Gastroesophageal sphincter (tissue), 4 donors: Measurements from ENCODE around the gene TELO2. TPM values are rescaled to one million over a fixed set of nuclear protein-coding genes. Genes with fewer than 3 reads are reported as not detected.

Experiments used
- ATAC-seq: fragments of 150-250 bp; one replicate; pipeline ENCODE4 v1.9.1; 2016; ENCODE audit warnings: mild to moderate bottlenecking, moderate library complexity
- H3K27ac ChIP-seq, 4 donors: fragments of 200-600 bp; sonication (generic) in 3 of 4; 1 replicate in 3 of 4; 2 replicates in 1 of 4; pipeline ENCODE4 v1.5.1; 2016 to 2019
- H3K27me3 ChIP-seq: fragments of 200-600 bp; sonication (generic); one replicate; pipeline ENCODE4 v1.5.1; 2019
- H3K36me3 ChIP-seq, 2 donors: fragments of 200-600 bp; sonication (generic); one replicate each; pipeline ENCODE4 v1.5.1; 2019; ENCODE audit warnings: control low read depth in 1 of 2
- H3K4me1 ChIP-seq, 3 donors: fragments of 200-600 bp; sonication (generic); 1 replicate in 2 of 3; 2 replicates in 1 of 3; pipeline ENCODE4 v1.5.1; 2016 to 2019; ENCODE audit warnings: control low read depth in 2 of 3
- H3K4me3 ChIP-seq, 2 donors: fragments of 200-600 bp; sonication (generic); one replicate each; pipeline ENCODE4 v1.5.1; 2019; ENCODE audit warnings: mild to moderate bottlenecking in 1 of 2, moderate library complexity in 1 of 2
- H3K9me3 ChIP-seq, 3 donors: fragments of 200-600 bp; sonication (generic); one replicate each; pipeline ENCODE4 v1.5.1; 2017 to 2019; ENCODE audit warnings: control low read depth in 2 of 3
- CTCF ChIP-seq, 4 experiments: fragments of 200-600 bp in 2 of 4; fragments of 450-650 bp in 2 of 4; sonication (generic) in 1 of 4; IDR thresholded peaks; one replicate each; pipeline ENCODE4 v1.5.1; 2017 to 2019; ENCODE audit warnings: antibody characterized with exemption in 4 of 4, mild to moderate bottlenecking in 2 of 4, moderate library complexity in 2 of 4
- EP300 ChIP-seq: sonication (generic); formaldehyde crosslinking; IDR thresholded peaks from one replicate; pipeline ENCODE4 v1.6.1; 2017; ENCODE audit warnings: antibody characterized with exemption, mild to moderate bottlenecking
- POLR2A ChIP-seq, 2 donors: fragments of 450-650 bp; IDR thresholded peaks; one replicate each; pipeline ENCODE4 v1.6.1; 2017; ENCODE audit warnings: antibody characterized with exemption in 2 of 2, mild to moderate bottlenecking in 2 of 2, moderate library complexity in 1 of 2
- POLR2AphosphoS5 ChIP-seq: sonication (generic); formaldehyde crosslinking; IDR thresholded peaks from one replicate; pipeline ENCODE4 v1.6.1; 2017; ENCODE audit warnings: antibody characterized with exemption
- WGBS, 2 donors: methylation state at CpG; one replicate each; pipeline ENCODE4 v1.1.5; 2018; ENCODE audit warnings: low coverage in 1 of 2; 5-methylcytosine and 5-hydroxymethylcytosine counted together
- total RNA-seq, 4 donors: library from RNA; depleted of rRNA; stranded (reverse); fragments of >200 nt; gene quantifications; one replicate each; pipeline ENCODE4 v1.1.0, GENCODE V29; 2016

Gene TELO2
- total RNA-seq, 4 donors from 2014 or later = 10.9 to 33.9 (median 20.8) TPM

- peaks cover 0 to 60% of the 10 kb centered on the region in 2 donors for H3K36me3 ChIP-seq
- no peaks in the 10 kb centered on the region for H3K9me3 ChIP-seq
- H3K27me3 ChIP-seq = no peaks in the 10 kb centered on the region
- no peak for ATAC-seq
- TF ChIP-seq EP300 = no peak
- TF ChIP-seq CTCF (IDR thresholded peaks at IDR 0.05) = no peak
- no peak for TF ChIP-seq POLR2A (IDR thresholded peaks at IDR 0.05)
- no peak for TF ChIP-seq POLR2AphosphoS5
- peak overlapping the region in 1 of 4 donors; percentile 81 for H3K27ac ChIP-seq
- H3K4me3 ChIP-seq = no peak overlapping the region
- WGBS, 2 donors = 93 to 100% methylated on average over 1 to 15 of the region's 39 CpGs
- H3K4me1 ChIP-seq = peaks cover 0 to 33% (median 18%) of the 10 kb centered on the region in 3 donors
Observed at GRCh38 chr16:1495211-1495888, 2.2 kb downstream of the TELO2 start.

GRCh38 chr16:1495889-1496262 lies 2.7 kb downstream of the TELO2 start:
- ATAC-seq = no peak
- WGBS, 2 donors = 100% methylated on average over 1 of the region's 25 CpGs; no CpG with 5 or more reads in 1 of the 2 donors
- H3K4me3 ChIP-seq = no peak overlapping the region
- H3K27ac ChIP-seq = no peak overlapping the region
- no peaks in the 10 kb centered on the region for H3K9me3 ChIP-seq
- peaks cover 0 to 65% of the 10 kb centered on the region in 2 donors for H3K36me3 ChIP-seq
- peaks cover 0 to 33% (median 18%) of the 10 kb centered on the region in 3 donors for H3K4me1 ChIP-seq
- TF ChIP-seq POLR2AphosphoS5 (no peak), EP300 (no peak), CTCF (IDR thresholded peaks at IDR 0.05) (no peak), POLR2A (IDR thresholded peaks at IDR 0.05) (no peak)
- no peaks in the 10 kb centered on the region for H3K27me3 ChIP-seq

DNA sequence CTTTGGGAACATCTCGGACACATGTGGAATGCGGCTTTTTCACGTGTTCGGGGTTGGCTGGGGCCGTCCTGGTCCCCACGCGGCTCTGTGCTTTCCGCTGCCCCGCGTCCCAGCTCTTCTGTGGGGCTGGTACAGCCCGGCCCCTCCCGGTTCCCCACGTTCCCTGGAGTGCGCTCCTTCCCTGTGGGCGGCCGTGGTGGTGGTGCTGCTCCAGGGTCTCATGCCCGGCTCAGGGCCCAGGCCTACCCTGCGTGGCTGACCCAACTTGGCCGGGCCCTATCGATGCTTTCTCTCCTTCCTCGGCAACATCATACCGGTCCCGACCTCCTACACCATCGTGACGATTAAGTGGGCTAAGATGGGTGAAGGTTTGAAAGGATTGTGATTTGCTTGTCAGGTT lies 3.3 kb downstream of the TELO2 start:
- WGBS, 2 donors = 83 to 94% methylated on average over 5 to 9 of the region's 25 CpGs
- no peaks in the 10 kb centered on the region for H3K27me3 ChIP-seq
- H3K4me3 ChIP-seq = no peak overlapping the region
- TF ChIP-seq POLR2A (IDR thresholded peaks at IDR 0.05) (no peak), POLR2AphosphoS5 (no peak), EP300 (no peak), CTCF (IDR thresholded peaks at IDR 0.05) (no peak)
- peaks cover 0 to 71% of the 10 kb centered on the region in 2 donors for H3K36me3 ChIP-seq
- no peak for ATAC-seq
- no peak overlapping the region for H3K27ac ChIP-seq
- peaks cover 0 to 33% (median 18%) of the 10 kb centered on the region in 3 donors for H3K4me1 ChIP-seq
- no peaks in the 10 kb centered on the region for H3K9me3 ChIP-seq

GRCh38 chr16:1497014-1497598 lies 3.9 kb downstream of the TELO2 start:
- peaks cover 0 to 33% (median 18%) of the 10 kb centered on the region in 3 donors for H3K4me1 ChIP-seq
- 93% methylated on average over 2 of the region's 21 CpGs; no CpG with 5 or more reads in 1 of the 2 donors for whole genome bisulfite sequencing, 2 donors
- H3K27ac ChIP-seq = no peak overlapping the region
- peaks cover 0 to 78% of the 10 kb centered on the region in 2 donors for H3K36me3 ChIP-seq
- ATAC-seq = no peak
- no peak for TF ChIP-seq EP300
- TF ChIP-seq POLR2A (IDR thresholded peaks at IDR 0.05) = no peak
- TF ChIP-seq CTCF (IDR thresholded peaks at IDR 0.05) = no peak
- no peak for TF ChIP-seq POLR2AphosphoS5
- H3K9me3 ChIP-seq = no peaks in the 10 kb centered on the region
- no peaks in the 10 kb centered on the region for H3K27me3 ChIP-seq
- no peak overlapping the region for H3K4me3 ChIP-seq
